PFSK-1 (cell line): ENCODE measurements around the gene CELF4.

ENCODE experiments used
- FOXP2 ChIP-seq: optimal IDR thresholded peaks from 2 replicates; pipeline ENCODE3; 2011; ENCODE audit warnings: borderline replicate concordance, control low read depth, inconsistent platforms; ENCODE audit not compliant: insufficient read depth; ENCODE audit errors: extremely low read length, extremely low read depth
- POLR2AphosphoS5 ChIP-seq: IDR thresholded peaks from 2 replicates; pipeline ENCODE4 v1.6.1; 2012; ENCODE audit warnings: low read depth, mild to moderate bottlenecking, control low read depth, low read length, moderate library complexity
- REST ChIP-seq, 2 experiments: IDR thresholded peaks; 2 replicates each; pipeline versions ENCODE4 v1.6.1 to v1.8.0; 2011 to 2012; ENCODE audit warnings: low read depth in 2 of 2, low read length in 2 of 2, control low read depth in 1 of 2, inconsistent platforms in 1 of 2, mild to moderate bottlenecking in 1 of 2, moderate library complexity in 1 of 2; ENCODE audit not compliant: insufficient read depth in 1 of 2
- SIN3A ChIP-seq: IDR thresholded peaks from 2 replicates; pipeline ENCODE4 v1.6.1; 2012; ENCODE audit warnings: mild to moderate bottlenecking, low read length, moderate library complexity, borderline replicate concordance; ENCODE audit not compliant: insufficient read depth
- TAF1 ChIP-seq: IDR thresholded peaks from 2 replicates; pipeline ENCODE4 v1.6.1; 2012; ENCODE audit warnings: low read length, control low read depth, borderline replicate concordance; ENCODE audit not compliant: insufficient read depth

Gene CELF4

GRCh38 chr18:37568671-37569070 lies 3.1 kb upstream of the CELF4 start:
- TF ChIP-seq TAF1 (no peak), SIN3A (no peak)

- TF ChIP-seq TAF1: no peak
- no peak for TF ChIP-seq POLR2AphosphoS5
- no peak for TF ChIP-seq FOXP2
- no peak for TF ChIP-seq SIN3A
- TF ChIP-seq REST (IDR thresholded peaks at IDR 0.05; ENCODE audit: insufficient read depth in 1 of 2, low read depth in 2 of 2, low read length in 2 of 2): no peak
These were observed 2.4 kb upstream of the CELF4 start for GRCh38 chr18:37567994-37568359.

GRCh38 chr18:37567061-37567993 lies 1.7 kb upstream of the CELF4 start:
- no peak for TF ChIP-seq TAF1
- no peak for TF ChIP-seq FOXP2
- TF ChIP-seq REST (IDR thresholded peaks at IDR 0.05; ENCODE audit: insufficient read depth in 1 of 2, low read depth in 2 of 2, low read length in 2 of 2): no peak
- no peak for TF ChIP-seq POLR2AphosphoS5
- TF ChIP-seq SIN3A: no peak

GRCh38 chr18:37566479-37567060 lies 972 bp upstream of the CELF4 start:
- TF ChIP-seq FOXP2: no peak
- no peak for TF ChIP-seq SIN3A
- TF ChIP-seq TAF1: no peak
- no peak for TF ChIP-seq POLR2AphosphoS5
- TF ChIP-seq REST (IDR thresholded peaks at IDR 0.05; ENCODE audit: insufficient read depth in 1 of 2, low read depth in 2 of 2, low read length in 2 of 2): no peak

- TF ChIP-seq SIN3A: no peak
- TF ChIP-seq POLR2AphosphoS5: no peak
- TF ChIP-seq FOXP2: no peak
- no peak for TF ChIP-seq REST (IDR thresholded peaks at IDR 0.05; ENCODE audit: insufficient read depth in 1 of 2, low read depth in 2 of 2, low read length in 2 of 2)
- TF ChIP-seq TAF1: no peak
These were observed 430 bp upstream of the CELF4 start for GRCh38 chr18:37565977-37566478.
